ENCODE measurements around the gene APOC4.
"Not testable (repeated sequence)": the region's sequence is repeated elsewhere in the genome, so short reads cannot be mapped to it uniquely, and the experiment has no call there.

The APOC4 gene, protein sequence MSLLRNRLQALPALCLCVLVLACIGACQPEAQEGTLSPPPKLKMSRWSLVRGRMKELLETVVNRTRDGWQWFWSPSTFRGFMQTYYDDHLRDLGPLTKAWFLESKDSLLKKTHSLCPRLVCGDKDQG

DNA sequence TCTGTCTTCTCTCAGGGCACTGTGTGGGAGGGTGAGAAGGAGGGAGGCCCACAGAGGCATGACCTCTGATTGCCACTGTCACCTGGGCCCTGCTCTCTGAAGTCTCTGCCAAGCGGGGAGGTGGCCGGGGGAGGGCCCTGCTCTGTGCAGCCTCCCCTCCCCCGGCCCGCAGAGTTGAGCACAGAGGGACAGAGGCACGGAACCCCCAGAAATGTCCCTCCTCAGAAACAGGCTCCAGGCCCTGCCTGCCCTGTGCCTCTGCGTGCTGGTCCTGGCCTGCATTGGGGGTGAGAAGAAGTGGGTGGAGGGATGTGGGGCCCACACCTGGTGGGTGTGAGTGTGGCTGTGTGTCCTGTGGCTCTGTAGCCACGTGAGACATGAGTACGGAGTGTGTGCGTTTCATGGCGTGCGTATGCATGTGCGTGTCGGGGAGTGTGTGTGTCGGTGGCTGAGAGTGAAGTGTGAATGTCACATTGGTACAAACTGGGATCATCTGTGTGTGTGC is at the start of gene APOC4:
APOC4 (plus strand) TSS at position 171 of the 505 bp plus-strand sequence; CDS start at position 212, 41 bp downstream.
- no peak for DNase-seq

DNA sequence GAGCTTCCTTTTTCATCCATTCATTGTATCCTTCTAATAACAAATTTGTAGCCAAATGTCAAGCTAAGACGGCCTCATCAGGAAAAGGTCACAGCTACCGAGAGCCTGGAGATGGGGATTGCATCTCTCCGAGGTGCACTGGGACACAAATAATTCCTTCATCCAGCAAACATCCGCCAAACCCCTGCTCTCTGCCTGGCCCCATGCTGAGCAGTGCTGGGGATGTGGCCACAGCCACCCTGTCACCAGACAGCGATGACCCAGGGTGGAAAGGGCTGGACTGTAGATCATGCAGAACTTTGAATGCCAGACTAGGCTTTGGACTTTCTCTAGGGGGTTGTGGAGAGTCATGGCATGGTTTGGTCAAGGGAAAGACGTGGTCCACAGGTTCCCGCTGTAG is 49.1 kb upstream of the APOC4 start:
- DNase-seq: no peak

DNA sequence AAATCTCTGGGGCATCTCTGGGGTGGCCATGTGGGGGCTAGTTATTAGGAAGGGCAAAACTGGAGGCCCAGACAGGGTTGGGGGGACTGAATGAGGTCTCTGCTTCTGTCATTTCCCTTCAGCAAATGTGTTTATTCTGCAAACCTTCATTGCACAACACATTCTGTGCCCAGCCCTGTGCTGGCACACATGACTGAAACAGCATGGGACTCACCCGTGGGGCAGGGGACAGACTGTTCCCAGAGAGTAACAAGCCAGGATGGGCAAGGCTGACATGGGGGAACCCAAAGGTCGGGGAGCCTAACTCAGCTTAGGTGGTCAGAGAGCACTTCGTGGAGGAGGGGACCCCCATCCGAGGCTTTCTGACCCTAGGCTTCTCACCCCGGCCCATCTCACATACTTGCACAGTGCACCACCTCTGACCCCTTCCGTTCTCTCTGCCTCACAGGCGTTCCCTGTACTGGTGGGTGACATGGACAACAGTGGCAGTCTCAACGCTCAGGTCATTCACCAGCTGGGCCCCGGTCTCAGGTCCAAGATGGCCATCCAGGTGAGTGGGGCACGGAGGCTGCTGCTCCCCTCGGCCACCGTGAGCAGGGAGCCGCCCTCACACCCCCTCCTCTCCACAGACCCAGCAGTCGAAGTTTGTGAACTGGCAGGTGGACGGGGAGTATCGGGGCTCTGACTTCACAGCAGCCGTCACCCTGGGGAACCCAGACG is 48.5 kb upstream of the APOC4 start:
- no peak for DNase-seq

DNA sequence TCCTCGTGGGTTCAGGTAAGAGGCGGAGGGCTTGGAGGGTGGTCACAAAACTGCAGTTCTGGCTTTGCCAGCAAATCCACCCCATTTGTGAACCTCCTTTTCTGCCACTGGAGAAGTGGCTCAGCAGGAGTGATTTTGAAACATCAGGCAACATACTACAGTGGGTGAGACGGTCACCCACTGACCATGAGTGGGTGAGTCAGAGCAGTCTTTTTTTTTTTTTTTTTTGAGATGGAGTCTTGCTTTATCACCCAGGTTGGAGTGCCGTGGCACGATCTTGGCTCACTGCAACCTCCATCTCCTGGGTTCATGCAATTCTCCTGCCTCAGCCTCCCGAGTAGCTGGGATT is 48.0 kb upstream of the APOC4 start:
- DNase-seq: no peak

DNA sequence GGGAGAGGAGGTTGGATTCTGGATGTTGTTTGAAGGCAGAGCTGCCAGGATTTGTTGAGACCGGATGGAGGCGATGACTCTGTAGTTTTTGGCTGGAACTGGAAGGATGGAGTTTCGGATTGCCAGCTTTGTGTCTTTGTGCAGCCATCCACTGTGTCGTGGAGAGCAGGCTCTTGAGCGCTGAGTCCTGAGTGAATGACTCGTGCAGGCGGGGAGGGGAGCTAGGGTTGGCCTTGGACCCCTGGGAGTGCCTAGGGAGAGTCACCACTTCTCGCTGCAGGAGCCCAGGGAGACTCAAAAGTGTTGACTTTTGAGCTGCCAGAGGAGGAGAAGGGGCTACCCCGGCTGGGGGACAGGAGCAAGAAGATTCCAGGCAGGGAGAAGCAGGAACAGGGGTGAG is 47.1 kb upstream of the APOC4 start:
- DNase-seq: no peak

DNA sequence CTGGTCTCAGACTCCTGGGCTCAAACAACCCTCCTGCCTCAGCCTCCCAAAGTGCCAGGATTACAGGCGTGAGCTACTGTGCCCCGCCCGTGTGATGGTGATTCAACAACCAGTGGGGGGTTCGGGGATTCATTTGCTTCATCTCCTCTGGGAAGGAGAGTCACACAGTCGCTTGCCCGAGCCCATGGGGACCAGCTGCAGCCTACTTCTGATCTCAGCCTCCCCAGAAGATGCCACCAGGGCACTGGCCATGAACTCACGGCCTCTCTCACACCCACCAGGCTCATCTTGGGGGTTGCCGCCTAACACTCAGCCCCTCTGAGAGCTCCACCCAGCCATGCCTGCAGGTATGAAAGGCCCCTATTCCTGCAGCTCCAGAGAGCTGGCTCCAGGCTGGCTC is 44.2 kb upstream of the APOC4 start:
- DNase-seq: no peak

DNA sequence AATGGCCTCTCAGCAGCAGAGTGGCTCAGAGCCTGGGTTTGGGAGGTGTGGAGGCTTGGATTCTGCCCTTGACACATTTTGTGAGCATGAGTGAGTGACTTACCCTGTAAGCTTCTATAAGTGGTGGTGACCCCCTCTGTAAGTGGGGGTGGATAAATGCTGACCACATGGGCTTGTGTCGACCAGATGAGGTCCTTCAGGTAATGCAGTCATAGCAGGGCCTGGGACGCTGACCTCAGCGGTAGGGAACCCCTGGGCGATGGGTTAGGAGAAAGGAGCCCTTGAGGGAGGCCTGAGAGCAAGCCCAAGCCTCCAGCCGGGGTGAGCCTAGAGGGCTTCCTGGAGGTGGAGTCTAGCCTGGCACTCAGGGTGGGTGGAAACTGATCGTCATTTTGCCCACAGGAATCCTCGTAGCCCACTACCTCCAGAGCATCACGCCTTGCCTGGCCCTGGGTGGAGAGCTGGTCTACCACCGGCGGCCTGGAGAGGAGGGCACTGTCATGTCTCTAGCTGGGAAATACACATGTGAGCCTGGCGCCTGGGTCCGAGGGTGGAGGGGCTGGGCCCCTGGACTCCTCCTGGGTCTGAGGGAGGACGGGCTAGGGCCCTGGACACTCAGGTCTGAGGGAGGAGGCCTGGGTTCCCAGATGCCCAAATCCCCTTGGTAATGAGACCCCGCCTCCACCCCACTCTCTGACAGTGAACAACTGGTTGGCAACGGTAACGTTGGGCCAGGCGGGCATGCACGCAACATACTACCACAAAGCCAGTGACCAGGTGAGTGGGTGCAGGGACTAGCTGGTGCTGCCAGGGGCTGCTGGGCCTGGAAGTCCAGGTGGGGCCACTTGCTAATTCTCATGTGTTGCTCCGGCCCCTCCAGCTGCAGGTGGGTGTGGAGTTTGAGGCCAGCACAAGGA is 41.5 kb upstream of the APOC4 start:
- no peak for DNase-seq

DNA sequence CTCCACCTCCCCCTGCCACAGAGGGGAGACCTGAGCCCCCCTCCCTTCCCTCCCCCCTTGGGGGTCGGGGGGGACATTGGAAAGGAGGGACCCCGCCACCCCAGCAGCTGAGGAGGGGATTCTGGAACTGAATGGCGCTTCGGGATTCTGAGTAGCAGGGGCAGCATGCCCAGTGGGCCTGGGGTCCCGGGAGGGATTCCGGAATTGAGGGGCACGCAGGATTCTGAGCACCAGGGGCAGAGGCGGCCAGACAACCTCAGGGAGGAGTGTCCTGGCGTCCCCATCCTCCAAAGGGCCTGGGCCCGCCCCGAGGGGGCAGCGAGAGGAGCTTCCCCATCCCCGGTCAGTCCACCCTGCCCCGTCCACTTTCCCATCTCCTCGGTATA is 38.8 kb upstream of the APOC4 start:
- no peak for DNase-seq

DNA sequence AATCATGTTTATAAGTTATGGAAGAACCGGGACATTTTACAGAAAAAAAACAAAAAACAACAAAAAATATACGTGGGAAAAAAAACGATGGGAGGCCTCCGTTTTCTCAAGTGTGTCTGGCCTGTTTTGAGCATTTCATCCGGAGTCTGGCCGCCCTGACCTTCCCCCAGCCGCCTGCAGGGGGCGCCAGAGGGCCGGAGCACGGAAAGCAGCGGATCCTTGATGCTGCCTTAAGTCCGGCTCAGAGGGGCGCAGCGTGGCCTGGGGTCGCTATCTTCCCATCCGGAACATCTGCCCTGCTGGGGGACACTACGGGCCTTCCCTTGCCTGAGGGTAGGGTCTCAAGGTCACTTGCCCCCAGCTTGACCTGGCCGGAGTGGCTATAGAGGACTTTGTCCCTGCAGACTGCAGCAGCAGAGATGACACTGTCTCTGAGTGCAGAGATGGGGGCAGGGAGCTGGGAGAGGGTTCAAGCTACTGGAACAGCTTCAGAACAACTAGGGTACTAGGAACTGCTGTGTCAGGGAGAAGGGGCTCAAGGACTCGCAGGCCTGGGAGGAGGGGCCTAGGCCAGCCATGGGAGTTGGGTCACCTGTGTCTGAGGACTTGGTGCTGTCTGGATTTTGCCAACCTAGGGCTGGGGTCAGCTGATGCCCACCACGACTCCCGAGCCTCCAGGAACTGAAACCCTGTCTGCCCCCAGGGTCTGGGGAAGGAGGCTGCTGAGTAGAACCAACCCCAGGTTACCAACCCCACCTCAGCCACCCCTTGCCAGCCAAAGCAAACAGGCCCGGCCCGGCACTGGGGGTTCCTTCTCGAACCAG is 38.2 kb upstream of the APOC4 start:
- peak; percentile 54 to 77 for DNase-seq

DNA sequence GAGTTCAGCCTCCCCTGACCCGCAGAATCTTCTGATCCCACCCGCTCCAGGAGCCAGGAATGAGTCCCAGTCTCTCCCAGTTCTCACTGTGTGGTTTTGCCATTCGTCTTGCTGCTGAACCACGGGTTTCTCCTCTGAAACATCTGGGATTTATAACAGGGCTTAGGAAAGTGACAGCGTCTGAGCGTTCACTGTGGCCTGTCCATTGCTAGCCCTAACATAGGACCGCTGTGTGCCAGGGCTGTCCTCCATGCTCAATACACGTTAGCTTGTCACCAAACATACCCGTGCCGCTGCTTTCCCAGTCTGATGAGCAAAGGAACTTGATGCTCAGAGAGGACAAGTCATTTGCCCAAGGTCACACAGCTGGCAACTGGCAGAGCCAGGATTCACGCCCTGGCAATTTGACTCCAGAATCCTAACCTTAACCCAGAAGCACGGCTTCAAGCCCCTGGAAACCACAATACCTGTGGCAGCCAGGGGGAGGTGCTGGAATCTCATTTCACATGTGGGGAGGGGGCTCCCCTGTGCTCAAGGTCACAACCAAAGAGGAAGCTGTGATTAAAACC is 37.5 kb upstream of the APOC4 start:
- DNase-seq: no peak

DNA sequence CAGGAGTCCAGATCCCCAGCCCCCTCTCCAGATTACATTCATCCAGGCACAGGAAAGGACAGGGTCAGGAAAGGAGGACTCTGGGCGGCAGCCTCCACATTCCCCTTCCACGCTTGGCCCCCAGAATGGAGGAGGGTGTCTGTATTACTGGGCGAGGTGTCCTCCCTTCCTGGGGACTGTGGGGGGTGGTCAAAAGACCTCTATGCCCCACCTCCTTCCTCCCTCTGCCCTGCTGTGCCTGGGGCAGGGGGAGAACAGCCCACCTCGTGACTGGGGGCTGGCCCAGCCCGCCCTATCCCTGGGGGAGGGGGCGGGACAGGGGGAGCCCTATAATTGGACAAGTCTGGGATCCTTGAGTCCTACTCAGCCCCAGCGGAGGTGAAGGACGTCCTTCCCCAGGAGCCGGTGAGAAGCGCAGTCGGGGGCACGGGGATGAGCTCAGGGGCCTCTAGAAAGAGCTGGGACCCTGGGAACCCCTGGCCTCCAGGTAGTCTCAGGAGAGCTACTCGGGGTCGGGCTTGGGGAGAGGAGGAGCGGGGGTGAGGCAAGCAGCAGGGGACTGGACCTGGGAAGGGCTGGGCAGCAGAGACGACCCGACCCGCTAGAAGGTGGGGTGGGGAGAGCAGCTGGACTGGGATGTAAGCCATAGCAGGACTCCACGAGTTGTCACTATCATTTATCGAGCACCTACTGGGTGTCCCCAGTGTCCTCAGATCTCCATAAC is 36.4 kb upstream of the APOC4 start, which contains the start of gene APOE:
APOE (plus strand) TSS at position 360 of the 724 bp plus-strand sequence. CDS start 829 bp downstream, outside the sequence.
- no peak for DNase-seq

DNA sequence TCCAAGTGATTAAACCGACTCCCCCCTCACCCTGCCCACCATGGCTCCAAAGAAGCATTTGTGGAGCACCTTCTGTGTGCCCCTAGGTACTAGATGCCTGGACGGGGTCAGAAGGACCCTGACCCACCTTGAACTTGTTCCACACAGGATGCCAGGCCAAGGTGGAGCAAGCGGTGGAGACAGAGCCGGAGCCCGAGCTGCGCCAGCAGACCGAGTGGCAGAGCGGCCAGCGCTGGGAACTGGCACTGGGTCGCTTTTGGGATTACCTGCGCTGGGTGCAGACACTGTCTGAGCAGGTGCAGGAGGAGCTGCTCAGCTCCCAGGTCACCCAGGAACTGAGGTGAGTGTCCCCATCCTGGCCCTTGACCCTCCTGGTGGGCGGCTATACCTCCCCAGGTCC is 34.4 kb upstream of the APOC4 start:
- no peak for DNase-seq

DNA sequence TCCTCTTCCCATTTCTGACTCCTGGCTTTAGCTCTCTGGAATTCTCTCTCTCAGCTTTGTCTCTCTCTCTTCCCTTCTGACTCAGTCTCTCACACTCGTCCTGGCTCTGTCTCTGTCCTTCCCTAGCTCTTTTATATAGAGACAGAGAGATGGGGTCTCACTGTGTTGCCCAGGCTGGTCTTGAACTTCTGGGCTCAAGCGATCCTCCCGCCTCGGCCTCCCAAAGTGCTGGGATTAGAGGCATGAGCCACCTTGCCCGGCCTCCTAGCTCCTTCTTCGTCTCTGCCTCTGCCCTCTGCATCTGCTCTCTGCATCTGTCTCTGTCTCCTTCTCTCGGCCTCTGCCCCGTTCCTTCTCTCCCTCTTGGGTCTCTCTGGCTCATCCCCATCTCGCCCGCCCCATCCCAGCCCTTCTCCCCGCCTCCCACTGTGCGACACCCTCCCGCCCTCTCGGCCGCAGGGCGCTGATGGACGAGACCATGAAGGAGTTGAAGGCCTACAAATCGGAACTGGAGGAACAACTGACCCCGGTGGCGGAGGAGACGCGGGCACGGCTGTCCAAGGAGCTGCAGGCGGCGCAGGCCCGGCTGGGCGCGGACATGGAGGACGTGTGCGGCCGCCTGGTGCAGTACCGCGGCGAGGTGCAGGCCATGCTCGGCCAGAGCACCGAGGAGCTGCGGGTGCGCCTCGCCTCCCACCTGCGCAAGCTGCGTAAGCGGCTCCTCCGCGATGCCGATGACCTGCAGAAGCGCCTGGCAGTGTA is 33.8 kb upstream of the APOC4 start:
- no peak for DNase-seq

DNA sequence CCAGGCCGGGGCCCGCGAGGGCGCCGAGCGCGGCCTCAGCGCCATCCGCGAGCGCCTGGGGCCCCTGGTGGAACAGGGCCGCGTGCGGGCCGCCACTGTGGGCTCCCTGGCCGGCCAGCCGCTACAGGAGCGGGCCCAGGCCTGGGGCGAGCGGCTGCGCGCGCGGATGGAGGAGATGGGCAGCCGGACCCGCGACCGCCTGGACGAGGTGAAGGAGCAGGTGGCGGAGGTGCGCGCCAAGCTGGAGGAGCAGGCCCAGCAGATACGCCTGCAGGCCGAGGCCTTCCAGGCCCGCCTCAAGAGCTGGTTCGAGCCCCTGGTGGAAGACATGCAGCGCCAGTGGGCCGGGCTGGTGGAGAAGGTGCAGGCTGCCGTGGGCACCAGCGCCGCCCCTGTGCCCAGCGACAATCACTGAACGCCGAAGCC is 33.2 kb upstream of the APOC4 start:
- no peak for DNase-seq

DNA sequence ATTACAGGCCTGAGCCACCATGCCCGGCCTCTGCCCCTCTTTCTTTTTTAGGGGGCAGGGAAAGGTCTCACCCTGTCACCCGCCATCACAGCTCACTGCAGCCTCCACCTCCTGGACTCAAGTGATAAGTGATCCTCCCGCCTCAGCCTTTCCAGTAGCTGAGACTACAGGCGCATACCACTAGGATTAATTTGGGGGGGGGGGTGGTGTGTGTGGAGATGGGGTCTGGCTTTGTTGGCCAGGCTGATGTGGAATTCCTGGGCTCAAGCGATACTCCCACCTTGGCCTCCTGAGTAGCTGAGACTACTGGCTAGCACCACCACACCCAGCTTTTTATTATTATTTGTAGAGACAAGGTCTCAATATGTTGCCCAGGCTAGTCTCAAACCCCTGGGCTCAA is 32.3 kb upstream of the APOC4 start:
- DNase-seq: no peak

DNA sequence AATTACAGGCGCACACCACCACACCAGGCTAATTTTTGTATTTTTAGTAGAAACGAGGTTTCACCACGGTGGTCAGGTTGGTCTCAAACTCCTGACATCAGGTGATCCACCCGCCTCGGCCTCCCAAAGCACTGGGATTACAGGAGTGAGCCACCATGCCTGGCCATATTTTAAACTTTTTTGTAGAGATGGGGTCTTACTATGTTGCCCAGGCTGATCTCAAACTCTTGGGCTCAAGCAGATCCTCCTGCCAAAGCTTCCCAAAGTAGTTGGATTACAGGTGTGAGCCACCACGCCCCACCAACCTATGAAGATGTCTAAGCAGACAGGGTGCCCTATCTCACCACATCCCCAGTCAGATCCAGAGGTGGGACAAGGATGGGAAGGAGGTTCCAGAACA is 30.1 kb upstream of the APOC4 start:
- not testable (repeated sequence) for DNase-seq

DNA sequence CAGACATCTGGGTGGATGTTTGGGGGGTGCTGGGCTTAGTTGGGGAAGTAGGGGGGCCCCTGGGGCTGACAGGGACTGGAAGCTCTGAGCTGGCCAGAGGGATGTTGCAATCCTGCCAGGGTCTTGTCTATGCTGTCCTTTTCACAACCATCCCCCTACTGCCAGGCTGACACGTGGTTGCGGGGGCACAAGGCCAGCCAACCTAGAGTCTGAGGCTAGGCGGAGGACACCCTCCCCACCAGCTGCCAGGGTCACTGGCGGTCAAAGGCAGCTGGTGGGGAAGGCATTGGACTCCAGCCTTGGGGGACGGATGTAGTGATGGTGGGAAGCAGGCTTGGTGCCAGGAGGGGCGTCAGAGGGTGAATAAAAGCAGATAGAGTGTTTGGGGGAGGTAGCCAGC is 29.2 kb upstream of the APOC4 start:
- no peak for DNase-seq

DNA sequence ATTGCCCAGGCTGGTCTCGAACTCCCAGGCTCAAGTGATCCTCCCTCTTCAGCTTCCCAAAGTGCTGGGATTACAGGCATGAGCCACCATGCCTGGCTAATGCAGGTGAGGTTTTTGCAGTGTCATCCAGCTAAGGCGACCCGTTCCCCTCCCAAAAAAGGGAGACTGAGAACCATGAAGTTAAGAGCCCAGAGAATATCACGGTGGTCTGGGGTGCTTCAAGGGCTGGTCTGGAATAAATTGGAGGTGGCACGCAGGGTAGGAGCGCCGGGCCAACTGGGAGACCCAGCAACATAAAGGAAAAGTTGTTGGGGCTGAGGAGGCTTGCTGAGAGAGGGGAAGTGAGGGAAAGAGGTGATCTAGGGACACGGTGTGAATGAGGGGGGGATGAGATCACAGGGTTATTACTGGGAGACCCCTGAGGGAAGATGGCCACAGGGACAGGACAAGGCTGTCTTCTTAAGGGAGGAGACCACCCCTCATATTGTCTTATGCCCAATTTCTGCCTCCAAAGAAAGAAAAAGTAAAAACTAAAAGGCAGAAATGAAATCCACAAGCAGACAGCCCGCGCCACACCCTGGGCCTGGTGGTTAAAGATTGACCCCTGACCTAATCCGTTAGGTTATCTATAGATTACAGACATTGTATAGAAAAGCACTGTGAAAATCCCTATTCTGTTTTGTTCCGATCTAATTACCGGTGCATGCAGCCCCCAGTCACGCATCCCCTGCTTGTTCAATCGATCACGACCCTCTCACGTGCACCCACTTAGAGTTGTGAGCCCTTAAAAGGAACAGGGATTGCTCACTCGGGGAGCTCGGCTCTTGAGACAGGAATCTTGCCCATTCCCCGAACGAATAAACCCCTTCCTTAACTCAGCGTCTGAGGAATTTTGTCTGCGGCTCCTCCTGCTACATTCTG is 28.3 kb upstream of the APOC4 start:
- DNase-seq: not testable (repeated sequence)

DNA sequence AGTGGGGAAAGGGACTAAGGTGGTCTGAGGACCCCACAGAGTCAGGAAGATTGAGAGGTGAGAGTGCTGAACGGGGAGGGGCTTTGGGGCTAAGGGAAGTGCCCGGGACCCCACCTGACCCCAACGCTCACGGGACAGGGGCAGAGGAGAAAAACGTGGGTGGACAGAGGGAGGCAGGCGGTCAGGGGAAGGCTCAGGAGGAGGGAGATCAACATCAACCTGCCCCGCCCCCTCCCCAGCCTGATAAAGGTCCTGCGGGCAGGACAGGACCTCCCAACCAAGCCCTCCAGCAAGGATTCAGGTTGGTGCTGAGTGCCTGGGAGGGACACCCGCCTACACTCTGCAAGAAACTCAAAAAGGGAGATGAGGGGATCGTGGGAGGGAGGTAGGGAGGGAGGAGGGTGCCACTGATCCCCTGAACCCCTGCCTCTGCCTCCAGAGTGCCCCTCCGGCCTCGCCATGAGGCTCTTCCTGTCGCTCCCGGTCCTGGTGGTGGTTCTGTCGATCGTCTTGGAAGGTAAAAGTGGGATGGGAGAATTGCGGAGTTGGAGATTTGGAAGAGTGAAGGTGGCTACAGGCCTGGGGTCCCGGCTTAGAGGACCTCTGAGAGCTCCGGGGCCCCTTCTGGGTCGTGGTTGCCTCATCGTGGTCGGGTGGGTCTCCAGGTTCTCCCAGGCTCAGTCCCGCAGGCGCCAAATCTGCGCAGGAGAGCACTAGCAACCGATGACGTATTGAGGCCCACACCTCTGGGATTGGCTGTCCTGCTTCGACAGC is 27.4 kb upstream of the APOC4 start, which contains the start of gene APOC1:
APOC1 (plus strand) TSS at position 176 of the 774 bp plus-strand sequence; CDS start at position 460, 284 bp downstream.
- peak; percentile 66 to 75 for DNase-seq

Measured in stimulated activated CD4-positive, alpha-beta T cell treated with anti-CD3 and anti-CD28 coated beads, Interleukin-4, amount 100 ng/mL, for 4 hours (primary cell).